ENCODE data around the gene CASKIN2. TPM values are rescaled to one million over a fixed set of nuclear protein-coding genes. Genes with fewer than 3 reads are reported as not detected.
A peak's percentile ranks its signal among the peaks of the same experiment; 100 is the strongest.
"Not testable (repeated sequence)": the region's sequence is repeated elsewhere in the genome, so short reads cannot be mapped to it uniquely, and the experiment has no call there.

The CASKIN2 gene
- total RNA-seq, 1 donor from 2014 or later: 112 TPM

DNA sequence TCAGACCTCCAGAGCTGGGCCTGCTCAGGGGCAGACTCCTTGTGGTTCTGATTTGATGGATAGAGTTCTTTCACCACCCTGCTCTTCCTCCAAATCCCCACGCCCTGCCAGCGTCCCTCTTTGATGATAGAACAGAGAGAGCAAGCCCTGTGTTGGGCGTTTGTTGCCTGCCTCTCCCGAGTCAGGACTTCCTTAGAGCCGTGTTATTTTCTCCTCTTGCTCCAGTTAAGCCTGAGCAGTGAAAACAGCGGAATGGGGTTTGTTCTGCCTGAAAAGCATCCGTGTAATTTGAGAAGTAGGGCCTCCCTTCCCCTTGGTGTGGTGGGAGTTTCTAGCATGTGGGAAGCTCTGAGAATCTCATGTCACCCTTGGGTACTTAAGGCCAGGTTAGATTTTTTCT is 36.8 kb downstream of the CASKIN2 start:
- H3K9me3 ChIP-seq: no peaks in the 10 kb centered on the region
- peaks cover 9 to 25% of the 10 kb centered on the region in 2 donors for H3K4me1 ChIP-seq
- TF ChIP-seq, protein P1, sequence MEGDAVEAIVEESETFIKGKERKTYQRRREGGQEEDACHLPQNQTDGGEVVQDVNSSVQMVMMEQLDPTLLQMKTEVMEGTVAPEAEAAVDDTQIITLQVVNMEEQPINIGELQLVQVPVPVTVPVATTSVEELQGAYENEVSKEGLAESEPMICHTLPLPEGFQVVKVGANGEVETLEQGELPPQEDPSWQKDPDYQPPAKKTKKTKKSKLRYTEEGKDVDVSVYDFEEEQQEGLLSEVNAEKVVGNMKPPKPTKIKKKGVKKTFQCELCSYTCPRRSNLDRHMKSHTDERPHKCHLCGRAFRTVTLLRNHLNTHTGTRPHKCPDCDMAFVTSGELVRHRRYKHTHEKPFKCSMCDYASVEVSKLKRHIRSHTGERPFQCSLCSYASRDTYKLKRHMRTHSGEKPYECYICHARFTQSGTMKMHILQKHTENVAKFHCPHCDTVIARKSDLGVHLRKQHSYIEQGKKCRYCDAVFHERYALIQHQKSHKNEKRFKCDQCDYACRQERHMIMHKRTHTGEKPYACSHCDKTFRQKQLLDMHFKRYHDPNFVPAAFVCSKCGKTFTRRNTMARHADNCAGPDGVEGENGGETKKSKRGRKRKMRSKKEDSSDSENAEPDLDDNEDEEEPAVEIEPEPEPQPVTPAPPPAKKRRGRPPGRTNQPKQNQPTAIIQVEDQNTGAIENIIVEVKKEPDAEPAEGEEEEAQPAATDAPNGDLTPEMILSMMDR (IDR thresholded peaks at IDR 0.05): no peak
- H3K36me3 ChIP-seq: peaks cover under 1 to 1% of the 10 kb centered on the region in 2 donors
- no peak overlapping the region for H3K4me3 ChIP-seq
- H3K27me3 ChIP-seq: no peaks in the 10 kb centered on the region
- H3K27ac ChIP-seq: peak overlapping the region in 1 of 2 donors; percentile 3
- intact Hi-C loops (cut with DNase I): loop anchor here (5.0 kb wide), 1 partner anchor 36 kb away; no protein-coding TSS in a partner anchor
- no peak for DNase-seq (ENCODE audit: low spot score in 2 of 2)

DNA sequence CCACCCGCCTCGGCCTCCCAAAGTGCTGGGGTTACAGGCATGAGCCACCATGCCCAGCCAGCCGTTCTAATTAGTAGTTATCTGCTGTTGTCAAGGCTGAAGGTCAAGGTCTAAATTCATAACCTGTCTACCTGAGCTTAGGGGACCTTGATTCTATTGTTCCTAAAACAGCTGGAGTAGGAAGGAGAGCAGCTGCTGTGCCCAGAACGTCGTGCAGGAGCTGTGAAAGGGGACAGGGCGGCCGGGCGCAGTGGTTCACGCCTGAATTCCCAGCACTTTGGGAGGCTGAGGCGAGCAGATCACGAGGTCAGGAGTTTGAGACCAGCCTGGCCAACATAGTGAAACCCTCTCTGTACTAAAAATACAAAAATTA is 37.9 kb downstream of the CASKIN2 start:
- peak overlapping the region; percentile 80 to 85 for H3K27ac ChIP-seq
- not testable (repeated sequence) for DNase-seq (ENCODE audit: low spot score in 2 of 2); H3K9me3 ChIP-seq; H3K4me3 ChIP-seq; H3K27me3 ChIP-seq
- peaks cover 9 to 25% of the 10 kb centered on the region in 2 donors for H3K4me1 ChIP-seq
- intact Hi-C loops (cut with DNase I): loop anchor here (5.0 kb wide), 1 partner anchor 35 kb away; no protein-coding TSS in a partner anchor
- H3K36me3 ChIP-seq: peaks cover 5 to 12% of the 10 kb centered on the region in 2 donors

DNA sequence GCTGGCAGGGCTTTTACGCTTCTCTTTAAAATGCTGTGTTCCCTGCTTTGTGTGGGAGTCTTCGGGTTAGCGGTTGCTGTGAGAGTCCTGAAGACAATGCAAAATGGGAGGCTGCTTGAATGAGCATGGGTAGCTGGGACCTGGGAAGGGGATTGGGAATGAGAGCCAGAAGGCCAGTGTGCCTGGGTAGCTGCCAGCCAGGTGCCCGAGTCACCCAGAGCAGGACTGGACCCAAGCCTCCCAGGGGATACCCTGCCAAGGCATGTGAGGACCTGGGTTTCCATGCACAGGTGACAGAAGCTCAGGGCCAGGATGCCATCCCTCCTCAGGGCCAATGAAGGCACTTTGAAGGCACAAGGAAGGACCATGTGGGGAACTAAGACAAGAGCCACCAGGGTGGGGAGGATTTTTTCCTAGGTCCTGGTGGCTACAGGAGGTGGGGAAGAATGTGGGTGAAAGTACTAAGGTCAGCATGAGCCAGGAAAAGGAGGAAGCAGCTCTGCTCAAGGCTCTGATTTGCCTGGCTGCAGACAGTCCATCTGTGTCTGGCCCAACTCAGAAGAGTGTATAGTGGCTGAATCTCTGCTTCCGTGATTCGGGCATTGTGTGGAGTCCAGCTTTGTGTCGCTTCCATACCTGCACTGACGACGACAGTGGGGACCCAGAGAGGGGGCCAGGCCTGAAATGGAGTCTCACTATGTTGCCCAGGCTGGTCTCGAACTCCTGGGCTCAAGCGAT is 38.4 kb downstream of the CASKIN2 start:
- peak overlapping the region; percentile 80 to 85 for H3K27ac ChIP-seq
- H3K4me1 ChIP-seq: peaks cover 9 to 25% of the 10 kb centered on the region in 2 donors
- no peaks in the 10 kb centered on the region for H3K27me3 ChIP-seq
- no peaks in the 10 kb centered on the region for H3K9me3 ChIP-seq
- DNase-seq (ENCODE audit: low spot score in 2 of 2): no peak
- TF ChIP-seq, protein P1 (IDR thresholded peaks at IDR 0.05): no peak
- H3K4me3 ChIP-seq: peak overlapping the region in 1 of 2 donors; percentile 45
- H3K36me3 ChIP-seq: peaks cover 5 to 14% of the 10 kb centered on the region in 2 donors
- intact Hi-C loops (cut with DNase I): loop anchor here (5.0 kb wide), 1 partner anchor 35 kb away; no protein-coding TSS in a partner anchor

DNA sequence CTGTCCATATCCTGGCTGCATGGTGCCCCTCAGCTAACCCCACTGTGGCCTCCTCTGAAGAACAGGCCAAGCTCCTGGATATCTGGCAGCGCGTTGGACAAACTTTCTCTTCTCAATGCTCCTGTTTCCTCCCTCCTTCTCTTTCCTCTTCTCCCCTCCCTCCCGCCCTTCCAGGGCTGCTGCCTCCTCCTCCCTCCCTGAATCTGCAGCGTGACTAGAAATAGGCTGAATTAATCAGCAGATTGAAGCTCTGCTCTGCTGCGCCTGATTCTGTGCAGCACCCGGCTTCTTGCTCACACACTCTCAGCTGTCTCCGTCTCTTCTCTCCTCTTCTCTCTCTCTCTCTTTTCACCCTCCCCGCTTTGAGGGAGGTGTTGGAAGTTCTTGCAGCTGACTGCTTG is 39.1 kb downstream of the CASKIN2 start:
- Histone ChIP-seq H3K9me3 (no peaks in the 10 kb centered on the region), H3K4me3 (peak overlapping the region in 1 of 2 donors; percentile 45), H3K27ac (peak overlapping the region; percentile 80 to 85), H3K27me3 (no peaks in the 10 kb centered on the region), H3K4me1 (peaks cover 9 to 25% of the 10 kb centered on the region in 2 donors), H3K36me3 (peaks cover 5 to 14% of the 10 kb centered on the region in 2 donors)
- no peak for DNase-seq (ENCODE audit: low spot score in 2 of 2)
- intact Hi-C loops (cut with DNase I): loop anchor here (5.0 kb wide), 1 partner anchor 34 kb away; no protein-coding TSS in a partner anchor
- TF ChIP-seq, protein P1 (IDR thresholded peaks at IDR 0.05): no peak

DNA sequence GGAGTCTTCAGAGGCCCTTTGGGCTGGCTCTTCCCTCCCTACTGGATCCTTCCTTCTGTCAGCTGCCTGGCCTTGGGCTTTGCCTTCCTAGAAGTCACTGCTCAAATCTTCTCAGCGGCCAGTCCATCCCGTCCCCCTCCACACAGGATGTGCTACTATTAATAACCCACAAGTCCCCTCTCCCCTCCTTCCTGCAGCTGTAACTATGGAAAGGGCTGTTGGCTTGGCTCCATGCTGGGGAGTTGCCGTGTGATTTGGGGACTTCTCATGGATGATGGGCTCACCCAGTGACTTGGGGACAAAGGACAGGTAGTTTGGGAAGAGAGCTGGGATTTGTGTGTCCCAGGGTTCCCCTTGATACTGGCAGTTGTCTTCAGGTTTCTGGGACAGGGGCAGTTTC is 39.5 kb downstream of the CASKIN2 start:
- peak overlapping the region in 1 of 2 donors; percentile 45 for H3K4me3 ChIP-seq
- H3K36me3 ChIP-seq: peaks cover 5 to 14% of the 10 kb centered on the region in 2 donors
- intact Hi-C loops (cut with DNase I): loop anchor here (5.0 kb wide), 1 partner anchor 34 kb away; no protein-coding TSS in a partner anchor
- no peaks in the 10 kb centered on the region for H3K9me3 ChIP-seq
- no peaks in the 10 kb centered on the region for H3K27me3 ChIP-seq
- H3K27ac ChIP-seq: peak overlapping the region; percentile 80 to 85
- DNase-seq (ENCODE audit: low spot score in 2 of 2): no peak
- TF ChIP-seq, protein P1 (IDR thresholded peaks at IDR 0.05): no peak
- H3K4me1 ChIP-seq: peaks cover 9 to 25% of the 10 kb centered on the region in 2 donors

Measured in ascending aorta (tissue), 2 donors.